KOPT-K1 (cell line): Measurements from ENCODE around the gene SYPL1.

Experiments
- H3K27ac ChIP-seq: fragments of 200-600 bp; sonication (generic); 2 replicates; pipeline ENCODE4 v1.5.1; 2016; ENCODE audit warnings: antibody characterized with exemption, mild to moderate bottlenecking, low read depth, low read length; ENCODE audit not compliant: poor library complexity, severe bottlenecking
- H3K36me3 ChIP-seq: fragments of 200-600 bp; sonication (generic); 2 replicates; pipeline ENCODE4 v1.5.1; 2017; ENCODE audit warnings: antibody characterized with exemption, mild to moderate bottlenecking, low read length, moderate library complexity; ENCODE audit not compliant: insufficient read depth
- H3K9me3 ChIP-seq: fragments of 200-600 bp; sonication (generic); 2 replicates; pipeline ENCODE4 v1.5.1; 2017; ENCODE audit warnings: antibody characterized with exemption, low read length, mild to moderate bottlenecking; ENCODE audit not compliant: insufficient read depth, poor library complexity, severe bottlenecking

SYPL1 gene

DNA sequence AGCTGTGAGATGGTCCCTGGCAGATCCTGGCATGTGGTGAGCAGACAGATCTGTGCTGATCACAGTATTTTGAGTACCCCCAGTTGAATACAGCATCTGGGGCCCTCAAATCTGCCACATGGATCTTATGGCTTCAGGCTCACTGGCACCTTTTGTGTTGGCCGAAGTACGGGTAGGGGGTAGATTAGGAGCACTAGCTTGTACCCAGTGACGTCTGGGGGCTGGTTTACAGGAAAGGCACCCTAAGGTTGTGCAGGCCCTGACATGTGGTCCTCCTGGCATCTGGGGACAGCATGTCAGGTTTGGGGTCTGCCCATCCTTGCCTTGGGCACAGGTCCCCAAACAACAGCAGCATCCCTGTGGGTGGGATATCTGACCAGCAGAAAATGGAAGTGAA lies 53.2 kb downstream of the SYPL1 start:
- Histone ChIP-seq H3K9me3 (no peaks in the 10 kb centered on the region), H3K27ac (peak overlapping the region; percentile 52), H3K36me3 (no peaks in the 10 kb centered on the region)

DNA sequence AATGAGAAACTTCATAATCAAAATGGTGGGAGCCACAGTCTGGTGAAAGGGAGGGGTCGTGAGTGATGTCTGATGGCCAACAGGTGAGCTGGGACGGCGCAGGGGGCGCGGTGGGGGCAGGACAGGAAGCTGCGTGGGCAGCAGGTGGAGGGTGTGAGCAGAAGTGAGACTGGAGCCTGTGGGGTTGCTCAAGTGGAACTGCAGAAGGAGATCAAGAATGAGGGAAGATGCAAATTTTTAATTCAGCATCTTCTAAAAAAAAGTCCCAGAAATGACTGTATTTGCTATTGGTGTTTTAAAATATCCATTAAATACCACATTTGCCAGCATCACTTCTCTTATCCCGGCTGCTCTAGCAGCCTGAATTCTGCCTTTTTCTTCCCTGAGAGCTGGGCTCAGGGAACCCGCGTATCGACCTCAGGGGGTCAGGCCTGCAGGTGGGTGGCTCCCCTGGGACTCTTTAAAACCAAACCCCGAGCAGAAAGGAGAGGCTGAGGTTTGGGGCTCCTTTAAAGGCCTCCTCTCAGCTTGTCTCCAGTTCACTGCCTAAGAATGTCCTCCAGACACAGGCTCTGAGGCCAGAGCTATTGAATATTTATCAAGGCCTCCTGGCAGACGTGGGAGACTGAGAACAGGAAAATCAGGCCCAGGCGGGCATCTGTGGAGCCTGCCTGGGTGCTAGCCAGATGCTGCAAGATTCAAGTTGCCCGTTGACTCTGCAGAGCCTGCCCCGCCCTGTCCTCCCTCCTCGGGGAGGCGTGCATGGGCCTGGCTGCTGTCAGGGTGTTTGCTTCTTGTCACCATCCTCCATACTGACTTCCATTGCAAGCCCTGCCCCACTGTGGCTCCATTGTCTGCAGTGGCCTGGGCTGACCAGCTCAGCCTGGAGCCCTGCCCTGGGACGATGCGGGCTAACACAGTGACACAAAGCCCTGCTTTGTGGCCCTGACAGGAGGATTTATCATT lies 53.9 kb downstream of the SYPL1 start:
- Histone ChIP-seq H3K27ac (peak overlapping the region; percentile 52), H3K9me3 (no peaks in the 10 kb centered on the region), H3K36me3 (no peaks in the 10 kb centered on the region)

DNA sequence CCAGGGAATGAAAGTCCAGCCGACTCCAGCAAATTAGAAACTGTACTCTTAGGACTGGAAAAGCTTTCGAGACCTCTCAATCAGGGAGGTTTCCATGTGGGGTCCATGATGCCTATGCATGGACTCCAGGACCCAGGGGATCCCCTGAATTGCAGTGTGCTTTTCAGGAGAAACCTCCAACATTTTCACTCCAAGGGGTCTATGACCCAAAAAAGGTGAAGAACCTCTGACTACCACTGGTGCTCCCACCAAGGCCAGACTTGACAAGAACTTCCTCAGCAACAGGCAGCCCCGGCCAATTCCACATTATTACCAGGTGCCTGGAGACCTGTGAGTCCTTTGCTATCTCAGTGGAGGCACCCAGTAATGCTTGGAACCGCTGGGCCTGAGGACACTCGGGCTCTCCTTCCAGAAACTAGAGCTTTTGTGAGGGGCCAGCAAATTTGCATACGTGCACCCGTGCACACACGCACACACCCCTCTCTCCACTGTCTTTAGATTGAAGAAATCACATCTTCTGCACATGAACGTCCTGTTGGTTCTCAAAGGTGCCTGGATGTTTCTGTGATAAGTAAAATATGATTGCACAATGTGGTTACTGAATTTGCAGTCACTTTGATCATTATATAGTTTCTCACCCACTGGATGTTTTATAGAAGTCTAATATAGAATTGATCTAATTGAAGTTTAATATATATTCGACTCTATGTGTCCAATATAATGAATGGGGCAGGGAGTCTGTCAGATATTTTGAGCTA lies 54.7 kb downstream of the SYPL1 start:
- H3K27ac ChIP-seq, result peak overlapping the region; percentile 52
- H3K36me3 ChIP-seq, result no peaks in the 10 kb centered on the region
- H3K9me3 ChIP-seq, result no peaks in the 10 kb centered on the region

DNA sequence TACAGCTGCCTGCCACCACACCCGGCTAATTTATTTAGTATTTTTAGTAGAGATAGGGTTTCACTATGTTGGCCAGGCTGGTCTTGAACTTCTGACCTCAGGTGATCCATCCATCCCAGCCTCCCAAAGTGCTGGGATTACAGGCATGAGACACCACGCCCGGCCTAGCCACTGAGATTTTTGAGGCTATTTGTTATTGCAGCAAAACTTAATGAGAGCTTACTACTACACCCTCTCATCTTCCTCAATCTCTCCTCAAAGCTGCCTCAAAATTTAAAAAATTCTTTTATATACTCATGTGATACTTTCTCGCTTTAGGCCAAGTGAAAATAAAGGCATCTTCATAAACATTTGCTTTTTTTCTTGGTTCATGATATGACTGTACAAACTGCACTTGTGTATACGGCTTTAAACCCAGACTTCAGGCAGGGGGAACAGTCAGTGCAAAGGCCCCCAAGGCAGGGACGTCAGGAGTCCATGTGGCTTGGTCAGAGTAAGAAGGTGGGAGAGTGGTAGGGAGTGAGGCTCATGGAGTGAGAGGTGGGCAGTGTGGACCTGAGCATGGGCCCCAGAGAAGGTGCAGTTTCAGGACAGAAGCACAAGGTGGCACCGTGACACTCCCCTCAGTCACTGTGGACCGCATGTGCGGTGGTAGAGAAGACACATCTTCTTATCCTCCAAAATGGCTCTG lies 55.5 kb downstream of the SYPL1 start:
- no peaks in the 10 kb centered on the region for H3K9me3 ChIP-seq
- peak overlapping the region; percentile 22 for H3K27ac ChIP-seq
- no peaks in the 10 kb centered on the region for H3K36me3 ChIP-seq

DNA sequence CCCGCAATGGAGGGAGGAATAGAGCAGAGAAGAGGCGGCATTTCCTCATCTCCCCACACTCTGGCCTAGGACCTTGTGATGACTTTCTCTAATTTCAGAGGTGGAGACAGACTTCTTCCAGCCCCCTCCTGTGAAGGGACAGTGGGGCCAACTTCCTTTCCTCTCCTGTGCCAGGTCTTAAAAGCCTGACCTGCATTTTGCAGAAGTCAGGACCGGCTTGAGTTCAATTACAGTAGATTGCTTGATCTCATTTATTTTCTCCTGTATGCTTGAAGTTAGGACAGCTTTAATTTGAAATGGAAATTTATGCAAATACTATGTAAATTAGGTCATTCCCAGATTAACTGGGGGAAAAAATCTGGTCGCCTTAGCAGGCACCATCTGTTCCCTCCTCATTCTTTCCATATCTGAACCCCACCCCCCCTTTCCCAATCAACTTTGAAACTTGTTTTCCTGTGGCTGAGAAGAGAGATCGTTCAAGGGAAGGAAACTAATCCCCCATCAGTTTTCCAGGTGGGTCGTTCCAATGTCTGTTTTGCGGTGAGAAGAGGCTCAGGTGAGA lies 57.1 kb downstream of the SYPL1 start:
- Histone ChIP-seq H3K27ac (no peak overlapping the region), H3K36me3 (no peaks in the 10 kb centered on the region), H3K9me3 (peaks cover 6% of the 10 kb centered on the region)

DNA sequence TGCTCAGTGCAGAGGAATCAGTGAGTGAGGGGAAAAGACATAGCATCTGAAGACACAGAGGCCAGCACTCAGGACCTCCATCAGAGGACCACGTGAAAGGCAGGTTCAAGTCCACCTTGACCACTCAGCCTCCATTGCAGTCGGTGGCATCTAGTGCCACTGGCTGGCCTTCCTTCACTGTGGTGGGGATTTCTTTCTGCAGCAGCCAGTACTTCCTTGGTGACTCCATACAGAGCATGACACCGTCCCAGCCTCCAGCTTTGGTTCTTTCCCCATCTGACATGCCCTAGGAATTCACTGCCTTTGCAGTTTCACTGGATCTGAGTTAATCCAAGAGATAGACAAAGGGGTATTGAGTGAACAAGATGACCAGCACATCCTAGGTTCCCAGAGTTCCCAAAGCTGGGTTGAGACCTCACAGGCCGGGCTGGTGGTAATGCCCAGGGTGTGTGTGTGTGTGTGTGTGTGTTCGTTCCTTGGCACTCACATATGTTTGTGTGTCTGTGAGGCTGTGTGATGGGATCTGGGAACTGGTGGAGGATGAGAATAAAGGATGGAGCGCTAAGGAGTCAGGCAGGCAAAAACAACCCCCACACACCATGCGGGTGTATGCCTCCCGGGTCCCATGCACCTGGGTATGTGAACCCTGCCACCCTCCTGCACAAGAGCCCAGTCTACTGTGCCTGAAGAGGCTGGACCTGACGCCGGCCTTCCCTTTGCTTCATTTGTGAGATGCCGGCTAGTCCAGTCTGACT lies 57.8 kb downstream of the SYPL1 start:
- H3K27ac ChIP-seq, result no peak overlapping the region
- no peaks in the 10 kb centered on the region for H3K36me3 ChIP-seq
- peaks cover 6% of the 10 kb centered on the region for H3K9me3 ChIP-seq

DNA sequence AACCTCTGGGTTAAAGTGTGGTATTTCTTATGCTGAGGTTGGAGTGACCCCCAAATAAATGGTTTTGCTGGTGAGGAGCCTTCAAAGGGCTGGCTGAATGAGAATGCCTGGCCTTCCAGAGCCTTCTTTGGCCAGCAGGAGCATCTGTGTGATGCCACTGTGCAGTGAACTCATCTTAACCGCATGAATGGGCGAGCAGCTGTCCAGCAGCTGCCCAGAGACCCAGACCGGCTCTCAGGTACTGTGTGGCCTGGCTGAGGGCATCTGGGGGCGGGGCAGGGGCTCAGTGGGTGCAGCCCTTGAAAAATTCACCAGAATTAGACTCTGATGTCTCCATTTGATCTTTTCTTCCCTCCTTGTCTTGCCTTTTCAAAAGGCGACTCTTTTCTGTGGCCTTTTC lies 59.0 kb downstream of the SYPL1 start:
- Histone ChIP-seq H3K36me3 (no peaks in the 10 kb centered on the region), H3K9me3 (peaks cover 6% of the 10 kb centered on the region), H3K27ac (no peak overlapping the region)

DNA sequence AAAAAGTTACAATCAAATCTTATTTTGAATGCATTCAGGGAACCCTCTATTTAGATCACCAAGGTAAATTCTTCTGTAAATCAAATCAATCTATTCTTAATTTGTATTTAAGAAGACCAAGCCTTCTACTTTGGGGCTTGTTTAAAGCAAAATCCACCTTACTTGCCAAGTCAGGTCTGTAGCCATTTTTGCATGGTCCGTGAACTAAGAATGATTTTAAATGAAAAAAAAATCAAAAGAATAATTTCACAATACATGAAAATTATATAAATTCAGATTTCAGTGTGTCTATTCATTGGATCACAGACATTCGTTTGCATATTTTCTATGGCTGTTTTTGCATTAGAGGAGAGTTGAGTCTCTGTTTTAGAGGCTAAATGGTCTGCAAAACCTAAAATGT lies 59.4 kb downstream of the SYPL1 start:
- no peak overlapping the region for H3K27ac ChIP-seq
- no peaks in the 10 kb centered on the region for H3K36me3 ChIP-seq
- peaks cover 6% of the 10 kb centered on the region for H3K9me3 ChIP-seq

DNA sequence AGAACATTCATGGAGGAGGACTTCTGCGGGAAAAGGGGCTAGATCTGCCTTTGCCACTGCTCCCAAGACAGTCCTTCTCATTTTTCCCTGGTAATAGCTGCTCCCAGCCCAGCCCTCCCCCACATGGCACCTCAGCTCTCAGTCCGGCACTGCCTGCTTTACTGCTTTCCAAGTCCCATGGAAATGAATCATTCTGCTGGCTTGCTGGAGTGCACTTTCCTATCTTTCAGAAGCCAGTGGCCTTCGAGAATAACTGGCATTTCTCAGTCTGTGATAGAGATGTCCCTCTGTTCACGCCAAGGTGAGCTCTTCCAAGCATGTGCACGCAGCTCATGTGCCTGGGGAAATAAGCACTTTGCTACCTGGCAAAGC lies 61.4 kb downstream of the SYPL1 start:
- Histone ChIP-seq H3K27ac (no peak overlapping the region), H3K36me3 (no peaks in the 10 kb centered on the region), H3K9me3 (peaks cover 6% of the 10 kb centered on the region)

DNA sequence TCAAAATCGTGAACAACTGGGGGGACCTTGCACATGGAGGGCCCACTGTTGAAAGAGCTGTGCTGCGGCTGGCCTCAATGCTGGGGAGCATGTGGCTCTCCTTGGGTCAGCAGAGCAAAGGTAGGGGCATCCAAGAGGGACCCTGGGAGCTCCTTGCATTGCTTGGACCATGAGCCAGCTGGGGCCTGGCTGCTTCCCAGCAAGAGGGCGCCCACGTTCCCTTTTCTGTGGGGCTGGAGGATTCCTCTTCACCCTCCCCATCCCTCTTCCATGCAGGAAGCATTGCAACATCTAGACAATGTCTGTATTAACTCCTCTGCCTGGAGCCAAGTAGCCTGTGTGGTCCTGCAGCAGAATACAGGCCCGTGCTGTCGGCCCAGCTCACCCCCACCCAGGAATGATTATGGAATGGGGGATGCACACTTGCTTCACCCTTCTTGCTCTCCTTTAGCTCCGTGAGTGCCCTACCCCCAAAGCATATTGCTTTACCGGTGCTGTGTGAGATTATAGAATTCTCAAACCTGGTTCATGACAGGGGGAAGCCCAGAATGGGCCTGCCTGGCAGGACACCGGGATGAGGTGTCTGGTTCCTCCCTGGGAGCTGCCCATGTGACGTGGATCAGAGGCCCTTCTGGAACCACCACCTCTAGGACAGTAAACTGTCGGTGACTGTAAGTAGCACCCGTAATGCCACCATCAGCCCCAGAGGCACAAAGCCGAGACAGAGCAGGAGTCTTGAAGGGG lies 61.9 kb downstream of the SYPL1 start:
- no peaks in the 10 kb centered on the region for H3K36me3 ChIP-seq
- peaks cover 6% of the 10 kb centered on the region for H3K9me3 ChIP-seq
- H3K27ac ChIP-seq, result no peak overlapping the region

DNA sequence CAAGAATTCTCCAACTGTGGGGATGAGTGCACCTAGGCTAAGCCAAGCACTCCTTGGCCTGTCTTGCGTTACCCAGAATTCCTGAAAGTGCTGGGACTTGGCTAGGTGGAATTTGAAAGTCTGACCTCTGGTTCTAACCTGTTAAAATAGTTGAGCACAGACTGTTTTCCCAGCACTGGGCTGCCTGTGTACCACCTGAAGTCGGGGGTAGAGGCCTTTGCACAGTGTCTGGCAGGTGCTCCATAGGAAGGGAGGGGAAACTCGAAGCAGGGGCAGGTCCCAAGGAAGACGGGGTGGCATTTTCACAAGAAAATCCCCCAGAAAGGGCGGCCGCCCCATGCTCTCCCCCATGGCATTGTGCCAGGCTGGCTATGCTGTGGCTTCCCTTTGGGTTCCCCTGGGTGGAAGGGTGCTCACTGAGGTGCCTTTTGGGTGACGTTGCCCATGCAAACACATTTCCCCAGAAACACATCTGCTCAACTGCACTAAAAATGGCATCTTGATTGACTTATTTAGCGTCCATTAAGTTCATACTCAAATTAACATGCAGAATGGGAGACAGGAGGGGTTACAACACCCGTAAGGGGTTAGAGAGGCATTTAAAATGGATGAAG lies 62.9 kb downstream of the SYPL1 start:
- Histone ChIP-seq H3K36me3 (no peaks in the 10 kb centered on the region), H3K27ac (no peak overlapping the region), H3K9me3 (peaks cover 6% of the 10 kb centered on the region)

DNA sequence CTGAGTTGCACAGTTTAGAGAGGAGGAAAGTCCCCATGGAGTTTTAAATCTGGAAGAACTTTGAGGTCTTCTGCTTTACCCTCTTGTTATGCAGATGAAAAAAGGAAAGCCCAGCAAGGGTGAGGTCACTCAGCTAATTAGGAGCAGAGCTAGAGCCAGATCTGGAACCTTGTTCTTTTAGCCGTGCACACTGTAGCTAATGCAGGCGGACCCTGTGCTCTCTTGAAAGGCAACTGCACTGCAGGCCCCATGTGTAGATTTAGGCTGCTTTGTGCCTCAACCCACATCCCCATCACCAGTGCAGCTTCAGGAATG lies 63.4 kb downstream of the SYPL1 start:
- H3K27ac ChIP-seq, result no peak overlapping the region
- H3K36me3 ChIP-seq, result no peaks in the 10 kb centered on the region
- H3K9me3 ChIP-seq, result peaks cover 6% of the 10 kb centered on the region

DNA sequence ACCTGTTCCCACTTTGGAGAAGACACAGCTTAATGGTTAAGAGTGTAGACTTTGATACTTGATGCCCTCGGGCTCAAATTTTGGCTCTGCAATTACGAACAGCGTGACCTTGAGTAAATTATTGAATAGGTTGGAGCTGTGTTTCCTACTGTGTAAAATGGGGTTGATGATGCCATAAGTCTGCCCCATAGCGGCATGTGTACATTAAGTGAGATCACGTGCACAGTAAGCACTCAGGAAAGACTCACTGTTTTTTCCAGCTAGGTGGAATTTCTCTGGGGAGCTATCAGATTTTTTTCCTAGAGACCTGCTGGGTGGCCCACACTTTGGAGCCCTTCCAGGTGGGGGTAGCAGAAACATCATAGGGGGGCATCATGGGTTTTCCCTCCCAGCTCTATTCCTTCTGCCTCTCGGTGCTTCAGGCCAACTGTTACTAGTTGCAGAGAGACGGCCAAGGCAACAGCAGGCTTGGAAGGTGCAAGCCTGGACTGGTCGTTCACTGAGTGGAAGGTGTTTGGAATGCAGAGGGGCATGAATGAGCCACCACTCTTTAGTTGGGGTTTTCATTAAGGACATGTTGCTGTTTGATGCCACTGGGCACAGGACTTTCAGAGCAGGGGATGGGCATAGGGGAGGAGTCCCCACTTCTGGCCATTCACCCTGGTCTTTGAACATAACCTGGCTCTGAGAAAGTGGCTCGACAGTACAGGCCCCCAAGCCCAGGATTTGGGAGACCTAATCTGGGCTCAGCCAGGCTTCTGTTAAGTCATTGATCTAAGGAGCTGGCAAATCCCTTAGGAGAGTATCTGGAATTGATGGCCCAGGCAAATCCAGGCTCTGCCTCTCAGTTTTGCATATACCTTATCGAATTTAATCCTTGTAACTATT lies 64.0 kb downstream of the SYPL1 start:
- Histone ChIP-seq H3K9me3 (peaks cover 6% of the 10 kb centered on the region), H3K27ac (no peak overlapping the region), H3K36me3 (no peaks in the 10 kb centered on the region)
